Measurements from ENCODE around the gene CSAD.

CSAD gene, protein sequence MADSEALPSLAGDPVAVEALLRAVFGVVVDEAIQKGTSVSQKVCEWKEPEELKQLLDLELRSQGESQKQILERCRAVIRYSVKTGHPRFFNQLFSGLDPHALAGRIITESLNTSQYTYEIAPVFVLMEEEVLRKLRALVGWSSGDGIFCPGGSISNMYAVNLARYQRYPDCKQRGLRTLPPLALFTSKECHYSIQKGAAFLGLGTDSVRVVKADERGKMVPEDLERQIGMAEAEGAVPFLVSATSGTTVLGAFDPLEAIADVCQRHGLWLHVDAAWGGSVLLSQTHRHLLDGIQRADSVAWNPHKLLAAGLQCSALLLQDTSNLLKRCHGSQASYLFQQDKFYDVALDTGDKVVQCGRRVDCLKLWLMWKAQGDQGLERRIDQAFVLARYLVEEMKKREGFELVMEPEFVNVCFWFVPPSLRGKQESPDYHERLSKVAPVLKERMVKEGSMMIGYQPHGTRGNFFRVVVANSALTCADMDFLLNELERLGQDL

DNA sequence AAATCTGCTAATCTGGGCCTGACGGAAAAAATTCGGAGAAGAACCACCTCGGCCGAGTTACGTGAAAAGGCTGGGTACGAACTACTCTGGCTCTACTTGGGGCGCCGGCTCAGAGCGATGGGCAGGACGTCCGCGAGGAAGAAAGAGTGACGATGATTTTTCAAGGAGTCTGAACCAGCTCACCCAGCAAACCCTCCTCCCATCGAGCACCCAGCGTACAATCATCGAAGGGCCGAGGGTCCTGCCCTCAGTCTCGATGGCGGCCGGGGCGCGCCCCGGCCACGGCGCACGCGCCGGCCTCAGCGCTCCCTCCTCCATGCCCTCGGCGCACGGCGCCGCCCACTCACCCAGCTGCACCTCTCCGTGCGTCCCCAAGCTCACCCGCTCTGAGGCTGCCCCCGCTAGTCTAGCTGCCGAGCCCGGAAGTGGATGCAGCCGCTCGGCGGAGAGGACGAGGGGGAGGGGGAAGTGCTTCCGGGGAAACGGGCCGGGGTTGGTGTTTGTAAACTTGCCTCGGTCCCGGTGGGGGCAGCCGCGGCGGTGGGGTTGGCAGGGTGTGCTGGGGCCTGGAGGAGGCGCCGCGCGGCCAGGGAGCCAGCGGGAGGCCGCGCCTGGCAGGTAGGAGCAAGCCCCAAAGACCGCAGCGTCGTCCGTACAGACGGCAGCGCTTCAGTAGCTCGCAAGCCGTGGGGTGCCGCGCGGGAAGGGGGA, at the start of gene CSAD, which contains the start of gene ZNF740:
CSAD (minus strand) TSS at position 706 of the 711 bp plus-strand sequence. CDS start 7,455 bp downstream, outside the sequence.
ZNF740 (plus strand) TSS at position 503 of the 711 bp plus-strand sequence. CDS start 1,262 bp downstream, outside the sequence.
- Histone ChIP-seq H3K4me3 (ENCODE audit: low read length) (peak within 1 kb of the TSS; percentile 72), H3K27me3 (ENCODE audit: control insufficient read depth, insufficient read depth, low read length) (no peaks in the 10 kb centered on the region), H3K9me3 (ENCODE audit: control insufficient read depth, low read length) (no peaks in the 10 kb centered on the region), H3K4me1 (ENCODE audit: control insufficient read depth, insufficient read depth, low read length) (peaks cover 32% of the 10 kb centered on the region), H3K9ac (ENCODE audit: low read length) (peak within 1 kb of the TSS; percentile 93), H3K36me3 (ENCODE audit: control insufficient read depth, insufficient read depth, low read length) (peaks cover 10% of the 10 kb centered on the region)

DNA sequence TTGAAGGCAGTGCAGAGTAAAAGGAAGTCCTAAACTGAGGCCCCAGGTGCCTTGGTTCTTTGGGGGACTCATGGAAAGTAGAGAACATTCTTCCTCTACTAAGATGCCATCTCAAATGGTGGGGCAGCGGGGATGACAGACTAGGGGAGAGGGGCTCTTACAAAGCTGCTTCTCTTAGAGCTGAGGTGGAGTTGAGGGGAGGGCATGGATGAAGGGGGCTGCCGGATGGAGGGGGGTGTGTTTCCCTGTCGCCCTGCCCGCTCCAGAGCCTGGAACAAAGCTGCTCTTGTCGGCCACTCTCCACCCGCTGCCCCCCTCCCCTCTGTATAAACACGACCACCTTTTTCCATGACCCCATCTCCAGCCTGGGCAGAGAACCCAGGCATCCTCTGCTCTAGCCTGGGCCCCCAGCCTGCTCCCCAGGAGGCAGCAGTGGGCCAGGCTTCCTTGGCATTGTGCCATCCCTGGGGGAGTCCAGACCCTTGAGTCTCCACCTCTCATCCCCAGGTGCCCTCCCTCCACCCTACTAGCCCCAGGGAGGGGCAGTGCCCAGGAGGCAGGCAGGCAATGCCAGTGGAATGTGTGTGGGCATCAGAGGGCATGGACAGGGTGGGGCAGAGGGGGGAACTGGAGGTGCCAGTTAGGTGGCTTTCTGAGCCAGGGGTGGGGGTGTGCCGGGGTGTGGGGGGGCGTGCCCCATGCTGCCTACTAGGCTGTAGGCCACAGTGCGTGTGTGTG, 49.6 kb upstream of the CSAD start:
- Histone ChIP-seq H3K4me3 (ENCODE audit: low read length) (peak overlapping the region; percentile 67), H3K36me3 (ENCODE audit: control insufficient read depth, insufficient read depth, low read length) (peaks cover 5% of the 10 kb centered on the region), H3K9ac (ENCODE audit: low read length) (peak overlapping the region; percentile 48), H3K9me3 (ENCODE audit: control insufficient read depth, low read length) (no peaks in the 10 kb centered on the region), H3K27me3 (ENCODE audit: control insufficient read depth, insufficient read depth, low read length) (no peaks in the 10 kb centered on the region), H3K4me1 (ENCODE audit: control insufficient read depth, insufficient read depth, low read length) (peaks cover 60% of the 10 kb centered on the region)

DNA sequence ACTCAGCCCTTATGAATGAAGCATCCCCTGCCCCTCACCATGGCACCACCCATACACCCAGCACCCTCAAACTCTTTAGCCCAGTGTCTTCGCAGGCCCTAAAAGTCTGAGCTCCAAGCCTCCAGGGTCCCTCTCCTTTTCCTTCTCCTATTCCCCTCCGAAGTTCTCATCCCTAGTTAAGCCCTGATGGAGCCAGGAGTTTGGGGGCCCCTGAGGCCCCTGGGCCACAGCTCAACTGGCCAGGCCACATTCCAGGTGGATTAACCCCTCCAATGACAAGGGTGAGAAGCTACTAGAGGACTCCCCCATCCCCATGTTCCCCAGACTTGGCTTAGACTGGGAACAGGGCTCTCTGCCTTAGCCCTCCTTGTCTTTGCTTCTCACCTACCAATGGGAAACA, 48.7 kb upstream of the CSAD start:
- Histone ChIP-seq H3K9ac (ENCODE audit: low read length) (peak overlapping the region; percentile 48), H3K9me3 (ENCODE audit: control insufficient read depth, low read length) (no peaks in the 10 kb centered on the region), H3K36me3 (ENCODE audit: control insufficient read depth, insufficient read depth, low read length) (peaks cover 5% of the 10 kb centered on the region), H3K27me3 (ENCODE audit: control insufficient read depth, insufficient read depth, low read length) (no peaks in the 10 kb centered on the region), H3K4me3 (ENCODE audit: low read length) (no peak overlapping the region), H3K4me1 (ENCODE audit: control insufficient read depth, insufficient read depth, low read length) (peaks cover 69% of the 10 kb centered on the region)

DNA sequence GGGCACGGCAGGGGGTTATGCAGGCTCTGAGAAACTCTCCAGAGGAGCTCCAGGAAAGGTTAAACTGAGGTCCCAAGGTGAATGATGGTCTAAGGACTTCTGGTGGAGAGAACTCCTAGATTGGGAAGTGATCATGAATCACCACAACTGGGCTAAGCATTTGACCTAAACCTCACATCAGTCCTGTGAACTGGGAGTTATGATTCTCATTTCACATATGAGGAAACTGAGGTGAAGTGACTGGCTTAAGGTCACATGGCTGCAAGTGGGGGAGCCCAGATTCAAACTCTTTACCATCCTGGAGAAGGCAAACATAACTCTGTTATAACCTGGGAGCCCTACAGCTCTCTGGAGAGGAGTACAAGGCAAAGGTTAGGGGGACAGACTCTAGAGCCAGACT, 47.1 kb upstream of the CSAD start:
- Histone ChIP-seq H3K27me3 (ENCODE audit: control insufficient read depth, insufficient read depth, low read length) (no peaks in the 10 kb centered on the region), H3K4me3 (ENCODE audit: low read length) (no peak overlapping the region), H3K36me3 (ENCODE audit: control insufficient read depth, insufficient read depth, low read length) (peaks cover 5% of the 10 kb centered on the region), H3K9ac (ENCODE audit: low read length) (no peak overlapping the region), H3K4me1 (ENCODE audit: control insufficient read depth, insufficient read depth, low read length) (peaks cover 69% of the 10 kb centered on the region), H3K9me3 (ENCODE audit: control insufficient read depth, low read length) (no peaks in the 10 kb centered on the region)

DNA sequence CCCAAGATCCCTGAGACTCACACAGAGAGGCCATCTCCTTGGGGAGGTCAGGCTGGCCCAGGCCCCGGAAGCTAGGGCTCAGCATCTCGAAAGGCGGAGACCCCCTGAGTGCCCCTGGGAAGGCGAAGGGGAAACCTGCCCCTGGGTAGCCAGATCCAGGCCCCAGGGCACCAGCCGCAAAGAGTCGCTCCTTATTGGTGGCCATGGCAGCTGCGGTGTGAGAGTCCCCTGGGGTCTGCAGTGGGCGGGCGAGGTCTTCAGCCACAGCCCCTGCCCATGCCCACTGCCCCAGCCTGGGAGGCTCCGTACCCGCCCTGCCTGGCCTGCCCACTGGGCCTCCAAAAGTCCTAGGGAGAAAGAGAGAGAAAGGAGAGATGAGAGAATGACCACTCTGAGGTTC, 46.6 kb upstream of the CSAD start:
- Histone ChIP-seq H3K9me3 (ENCODE audit: control insufficient read depth, low read length) (no peaks in the 10 kb centered on the region), H3K9ac (ENCODE audit: low read length) (no peak overlapping the region), H3K4me3 (ENCODE audit: low read length) (no peak overlapping the region), H3K36me3 (ENCODE audit: control insufficient read depth, insufficient read depth, low read length) (peaks cover 5% of the 10 kb centered on the region), H3K4me1 (ENCODE audit: control insufficient read depth, insufficient read depth, low read length) (peaks cover 69% of the 10 kb centered on the region), H3K27me3 (ENCODE audit: control insufficient read depth, insufficient read depth, low read length) (no peaks in the 10 kb centered on the region)

DNA sequence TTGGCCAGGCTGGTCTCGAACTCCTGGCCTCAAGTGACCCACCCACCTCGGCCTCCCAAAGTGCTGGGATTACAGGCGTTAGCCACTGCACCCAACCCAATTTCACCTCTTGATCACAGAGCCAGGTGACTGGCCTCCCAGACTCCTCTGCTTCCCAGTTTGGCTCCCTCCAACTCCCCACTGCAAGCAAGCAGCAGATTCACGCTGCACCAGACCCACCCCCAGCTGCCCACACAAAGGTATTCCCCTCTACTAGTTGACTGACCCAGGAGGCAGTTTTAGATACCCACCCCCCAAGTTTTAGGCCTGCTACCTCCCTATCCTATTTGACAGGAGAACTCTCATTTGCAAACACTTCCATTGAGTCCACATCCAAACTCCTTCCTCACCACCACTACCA, 46.1 kb upstream of the CSAD start:
- no peaks in the 10 kb centered on the region for H3K27me3 ChIP-seq (ENCODE audit: control insufficient read depth, insufficient read depth, low read length)
- H3K36me3 ChIP-seq (ENCODE audit: control insufficient read depth, insufficient read depth, low read length), result peaks cover 5% of the 10 kb centered on the region
- H3K4me3 ChIP-seq (ENCODE audit: low read length), result no peak overlapping the region
- H3K9ac ChIP-seq (ENCODE audit: low read length), result no peak overlapping the region
- no peaks in the 10 kb centered on the region for H3K9me3 ChIP-seq (ENCODE audit: control insufficient read depth, low read length)
- peaks cover 73% of the 10 kb centered on the region for H3K4me1 ChIP-seq (ENCODE audit: control insufficient read depth, insufficient read depth, low read length)

DNA sequence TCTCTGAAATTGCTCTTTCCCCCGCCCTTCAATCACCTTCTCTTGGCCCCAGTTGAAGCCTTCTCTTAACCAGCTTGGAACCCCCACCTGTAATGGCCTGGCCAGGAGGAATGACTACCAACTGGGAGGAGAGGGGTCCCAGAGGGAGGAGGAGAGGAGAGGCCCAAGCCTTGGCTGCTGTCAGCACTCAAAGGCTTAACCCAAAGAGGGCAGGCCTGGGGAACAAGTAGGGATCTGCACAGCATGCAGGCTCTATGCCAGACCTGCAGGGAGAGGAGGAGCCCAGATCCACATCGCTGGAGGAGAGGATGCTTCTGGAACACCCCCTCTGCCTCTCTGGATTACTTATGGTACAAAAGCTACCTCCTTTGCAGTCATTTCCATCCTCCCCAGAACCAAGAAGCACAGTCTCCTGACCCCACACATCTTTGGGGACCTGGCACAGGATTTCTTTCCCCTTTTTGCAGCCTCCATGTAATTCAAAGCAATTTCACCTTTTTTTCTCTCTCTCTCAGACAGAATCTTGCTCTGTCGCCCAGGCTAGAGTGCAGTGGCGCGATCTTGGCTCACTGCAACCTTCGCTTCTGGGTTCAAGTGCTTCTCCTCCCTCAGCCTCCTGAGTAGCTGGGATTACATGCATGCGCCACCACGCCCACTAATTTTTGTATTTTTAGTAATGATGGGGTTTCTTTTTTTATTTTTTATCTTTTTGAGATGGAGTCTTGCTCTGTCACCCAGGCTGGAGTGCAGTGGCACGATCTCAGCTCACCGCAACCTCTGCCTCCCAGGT, 45.1 kb upstream of the CSAD start:
- H3K4me1 ChIP-seq (ENCODE audit: control insufficient read depth, insufficient read depth, low read length), result peaks cover 68% of the 10 kb centered on the region
- H3K9me3 ChIP-seq (ENCODE audit: control insufficient read depth, low read length), result no peaks in the 10 kb centered on the region
- no peak overlapping the region for H3K9ac ChIP-seq (ENCODE audit: low read length)
- no peak overlapping the region for H3K4me3 ChIP-seq (ENCODE audit: low read length)
- H3K27me3 ChIP-seq (ENCODE audit: control insufficient read depth, insufficient read depth, low read length), result no peaks in the 10 kb centered on the region
- H3K36me3 ChIP-seq (ENCODE audit: control insufficient read depth, insufficient read depth, low read length), result peaks cover 5% of the 10 kb centered on the region

DNA sequence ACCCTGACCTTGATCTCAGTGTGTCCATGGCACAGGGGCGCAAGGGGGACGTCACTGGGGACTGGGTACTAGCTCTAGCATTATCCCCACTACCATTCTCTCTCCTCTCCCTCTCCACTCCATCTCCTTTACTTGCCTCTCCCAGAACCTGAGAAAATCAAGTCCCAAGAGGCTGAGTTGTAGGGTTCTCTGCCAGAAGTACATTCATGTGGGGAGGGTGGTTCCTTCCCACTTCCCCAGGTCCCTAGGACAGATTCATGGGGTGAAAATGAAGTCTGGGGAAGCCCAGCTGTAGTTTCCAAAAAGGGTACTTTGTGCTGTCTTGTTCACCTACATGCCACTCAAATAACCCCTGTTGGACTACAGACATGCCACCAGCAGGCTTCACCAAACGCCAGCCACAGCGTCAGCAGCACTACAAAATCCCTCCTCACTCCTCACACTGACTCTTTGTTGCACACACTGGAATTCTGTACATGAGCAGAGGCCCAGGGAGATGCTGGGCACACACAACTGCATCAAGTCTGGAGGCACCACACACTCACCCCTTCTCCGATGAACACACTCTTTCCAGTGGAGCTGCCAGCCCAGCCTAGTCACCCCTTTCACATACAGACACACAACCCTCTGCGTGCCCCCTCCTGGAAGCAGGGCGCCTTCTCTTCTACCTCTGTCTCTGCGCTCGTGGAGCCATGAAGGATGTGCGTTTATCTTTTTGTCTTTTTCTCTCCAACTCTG, 44.3 kb upstream of the CSAD start:
- peaks cover 63% of the 10 kb centered on the region for H3K4me1 ChIP-seq (ENCODE audit: control insufficient read depth, insufficient read depth, low read length)
- no peak overlapping the region for H3K4me3 ChIP-seq (ENCODE audit: low read length)
- H3K9ac ChIP-seq (ENCODE audit: low read length), result no peak overlapping the region
- no peaks in the 10 kb centered on the region for H3K9me3 ChIP-seq (ENCODE audit: control insufficient read depth, low read length)
- no peaks in the 10 kb centered on the region for H3K27me3 ChIP-seq (ENCODE audit: control insufficient read depth, insufficient read depth, low read length)
- peaks cover 5% of the 10 kb centered on the region for H3K36me3 ChIP-seq (ENCODE audit: control insufficient read depth, insufficient read depth, low read length)

DNA sequence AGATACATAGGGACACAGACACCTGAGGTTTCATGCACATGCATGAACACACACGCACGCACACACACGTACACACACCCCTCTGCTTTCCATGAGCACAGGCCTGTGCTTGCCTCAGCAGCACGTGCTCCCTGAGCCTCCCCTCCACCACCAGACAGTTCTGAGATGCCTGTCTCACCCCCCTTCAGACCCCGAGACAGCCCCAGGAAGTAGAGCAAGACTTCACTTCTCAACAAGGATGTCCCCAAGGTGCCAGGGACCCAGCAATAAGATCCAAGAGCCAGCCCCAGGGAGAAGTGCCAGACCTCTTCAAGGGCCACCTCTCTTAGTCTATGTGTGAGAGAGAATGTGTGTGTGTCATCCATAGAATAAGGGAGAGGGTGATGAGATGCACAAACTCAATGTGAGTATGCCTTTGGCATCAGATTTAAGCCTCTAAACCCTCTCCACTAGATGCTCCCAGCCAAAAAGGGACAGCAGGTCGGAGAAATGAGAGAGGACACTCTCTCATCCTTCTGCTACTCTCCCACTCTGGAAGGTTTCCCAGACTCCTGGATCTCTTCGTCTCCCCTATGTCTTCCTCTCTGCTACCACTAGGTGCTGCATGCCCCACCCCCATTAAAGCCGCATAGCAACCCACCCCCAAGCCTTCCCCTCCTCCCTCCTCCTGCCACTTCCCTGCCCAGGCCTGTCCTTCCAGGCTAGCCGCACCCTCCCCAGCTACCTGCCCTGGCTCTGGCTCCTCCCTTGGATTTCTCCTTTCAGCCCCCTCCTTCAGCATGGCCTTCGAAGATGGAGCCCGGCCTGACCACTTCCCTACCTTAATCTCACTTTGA, 43.6 kb upstream of the CSAD start:
- Histone ChIP-seq H3K4me1 (ENCODE audit: control insufficient read depth, insufficient read depth, low read length) (peaks cover 61% of the 10 kb centered on the region), H3K9ac (ENCODE audit: low read length) (peak overlapping the region; percentile 5), H3K9me3 (ENCODE audit: control insufficient read depth, low read length) (no peaks in the 10 kb centered on the region), H3K27me3 (ENCODE audit: control insufficient read depth, insufficient read depth, low read length) (no peaks in the 10 kb centered on the region), H3K36me3 (ENCODE audit: control insufficient read depth, insufficient read depth, low read length) (peaks cover 5% of the 10 kb centered on the region), H3K4me3 (ENCODE audit: low read length) (no peak overlapping the region)

DNA sequence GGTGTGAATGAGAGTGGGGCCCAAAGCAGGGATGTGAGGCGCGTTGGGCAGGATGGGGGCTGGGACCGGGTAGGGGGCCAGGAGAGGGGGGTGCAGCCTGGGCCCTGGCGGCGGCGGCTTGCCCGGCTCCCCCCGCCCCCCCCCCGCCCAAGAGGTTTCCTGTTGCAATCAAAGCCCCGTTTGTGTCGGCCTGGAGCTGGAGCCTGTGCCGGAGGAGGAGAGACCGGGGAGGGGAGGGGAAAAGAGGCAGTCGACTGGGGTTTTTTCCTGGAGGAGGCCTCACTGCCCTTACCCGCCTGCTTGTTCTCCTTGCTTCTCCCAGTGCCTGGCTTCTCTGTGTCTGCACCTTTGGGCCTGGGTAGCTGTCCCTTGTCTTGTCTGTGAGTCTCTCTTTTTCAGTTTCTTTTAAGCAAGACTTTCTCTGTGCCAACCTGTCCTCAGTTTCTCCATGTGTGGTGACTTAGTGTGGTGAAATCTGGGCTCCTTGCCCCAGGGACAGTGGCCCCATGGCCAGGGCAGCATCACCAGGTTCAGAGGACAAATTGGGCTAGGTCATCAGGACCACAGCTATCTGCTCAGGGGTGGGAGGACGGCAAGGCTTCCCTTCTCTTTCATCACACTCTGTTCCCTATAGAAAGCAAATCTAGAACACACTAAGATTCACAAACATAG, 42.8 kb upstream of the CSAD start:
- H3K4me3 ChIP-seq (ENCODE audit: low read length), result no peak overlapping the region
- H3K36me3 ChIP-seq (ENCODE audit: control insufficient read depth, insufficient read depth, low read length), result peaks cover 5% of the 10 kb centered on the region
- H3K9me3 ChIP-seq (ENCODE audit: control insufficient read depth, low read length), result no peaks in the 10 kb centered on the region
- H3K4me1 ChIP-seq (ENCODE audit: control insufficient read depth, insufficient read depth, low read length), result peaks cover 55% of the 10 kb centered on the region
- peak overlapping the region; percentile 5 for H3K9ac ChIP-seq (ENCODE audit: low read length)
- no peaks in the 10 kb centered on the region for H3K27me3 ChIP-seq (ENCODE audit: control insufficient read depth, insufficient read depth, low read length)

Data from mucosa of stomach (tissue), 1 donor.